Thyroid gland (tissue), 4 donors: ENCODE results near the gene PLXND1.

ENCODE experiments used
- CTCF ChIP-seq, 6 experiments: fragments of 200-600 bp in 3 of 6; fragments of 450-650 bp in 3 of 6; sonication (generic) in 3 of 6; IDR thresholded peaks; one replicate each; pipeline ENCODE4 v1.5.1; 2016 to 2019; ENCODE audit warnings: antibody characterized with exemption in 6 of 6, mild to moderate bottlenecking in 2 of 6, inconsistent platforms in 1 of 6, moderate library complexity in 1 of 6
- POLR2A ChIP-seq, 2 donors: fragments of 450-650 bp; IDR thresholded peaks; one replicate each; pipeline ENCODE4 v1.6.1; 2017; ENCODE audit warnings: antibody characterized with exemption in 2 of 2, mild to moderate bottlenecking in 2 of 2, moderate library complexity in 1 of 2

- no peak for TF ChIP-seq CTCF (IDR thresholded peaks at IDR 0.05)
- TF ChIP-seq POLR2A (IDR thresholded peaks at IDR 0.05): no peak
These were observed 4.8 kb downstream of the PLXND1 start for GRCh38 chr3:129601713-129602112.
